ENCODE measurements around the gene FOXO4.

DNA sequence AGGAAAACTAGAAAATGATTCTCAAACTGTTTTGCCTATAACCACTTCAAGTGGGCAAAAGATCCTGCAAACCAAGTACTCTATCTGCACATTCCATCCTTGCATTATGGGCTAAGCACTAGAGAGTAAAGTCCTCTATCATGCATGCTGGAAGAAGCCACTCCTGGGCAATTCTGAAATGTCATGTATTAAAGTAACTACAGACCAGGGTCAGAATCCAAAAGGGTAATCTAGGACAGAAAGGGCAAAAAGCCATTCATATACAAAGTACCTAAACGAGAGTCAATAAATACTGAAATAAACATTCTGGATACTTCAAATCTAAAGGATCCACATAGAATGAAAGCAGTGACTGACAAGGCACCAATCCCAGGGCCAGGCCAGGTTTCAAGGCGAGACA, 28.6 kb upstream of the FOXO4 start:
- TF ChIP-seq, protein P1, sequence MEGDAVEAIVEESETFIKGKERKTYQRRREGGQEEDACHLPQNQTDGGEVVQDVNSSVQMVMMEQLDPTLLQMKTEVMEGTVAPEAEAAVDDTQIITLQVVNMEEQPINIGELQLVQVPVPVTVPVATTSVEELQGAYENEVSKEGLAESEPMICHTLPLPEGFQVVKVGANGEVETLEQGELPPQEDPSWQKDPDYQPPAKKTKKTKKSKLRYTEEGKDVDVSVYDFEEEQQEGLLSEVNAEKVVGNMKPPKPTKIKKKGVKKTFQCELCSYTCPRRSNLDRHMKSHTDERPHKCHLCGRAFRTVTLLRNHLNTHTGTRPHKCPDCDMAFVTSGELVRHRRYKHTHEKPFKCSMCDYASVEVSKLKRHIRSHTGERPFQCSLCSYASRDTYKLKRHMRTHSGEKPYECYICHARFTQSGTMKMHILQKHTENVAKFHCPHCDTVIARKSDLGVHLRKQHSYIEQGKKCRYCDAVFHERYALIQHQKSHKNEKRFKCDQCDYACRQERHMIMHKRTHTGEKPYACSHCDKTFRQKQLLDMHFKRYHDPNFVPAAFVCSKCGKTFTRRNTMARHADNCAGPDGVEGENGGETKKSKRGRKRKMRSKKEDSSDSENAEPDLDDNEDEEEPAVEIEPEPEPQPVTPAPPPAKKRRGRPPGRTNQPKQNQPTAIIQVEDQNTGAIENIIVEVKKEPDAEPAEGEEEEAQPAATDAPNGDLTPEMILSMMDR (IDR thresholded peaks at IDR 0.05; ENCODE audit: low read length) = no peak
- no peak for TF ChIP-seq EZH2 (IDR thresholded peaks at IDR 0.05; ENCODE audit: borderline replicate concordance, low read length)

Measured in OCI-LY1 (cell line).